NCI-H2029 treated with DMSO at 0.1 percent for 48 hours (cell line): ENCODE results near the gene RPTOR.
"Not testable (repeated sequence)": the region's sequence is repeated elsewhere in the genome, so short reads cannot be mapped to it uniquely, and the experiment has no call there.

ENCODE experiments used
- DNase-seq: peaks from one replicate; lab custom pipeline; 2025; lab: John Stamatoyannopoulos, UW

Gene RPTOR

GRCh38 chr17:80783486-80783885, 238.8 kb downstream of the RPTOR start:
- no peak for DNase-seq

- DNase-seq, result no peak
Observed at GRCh38 chr17:80783971-80784370, 239.3 kb downstream of the RPTOR start.

GRCh38 chr17:80785477-80786178, 241.0 kb downstream of the RPTOR start:
- DNase-seq, result peak; percentile 57

GRCh38 chr17:80786470-80786869, 241.8 kb downstream of the RPTOR start:
- DNase-seq, result no peak

- DNase-seq, result no peak
Observed at GRCh38 chr17:80786887-80787286, 242.2 kb downstream of the RPTOR start.

GRCh38 chr17:80787881-80788280, 243.2 kb downstream of the RPTOR start:
- no peak for DNase-seq

- no peak for DNase-seq
Observed at GRCh38 chr17:80789356-80789902, 244.8 kb downstream of the RPTOR start.

- DNase-seq, result no peak
Observed at GRCh38 chr17:80790021-80790765, 245.6 kb downstream of the RPTOR start.

- no peak for DNase-seq
Observed at GRCh38 chr17:80790981-80791742, 246.5 kb downstream of the RPTOR start.

- DNase-seq, result no peak
Observed at GRCh38 chr17:80791758-80792284, 247.2 kb downstream of the RPTOR start.

- no peak for DNase-seq
Observed at GRCh38 chr17:80792373-80792781, 247.7 kb downstream of the RPTOR start.

- no peak for DNase-seq
Observed at GRCh38 chr17:80793421-80793820, 248.8 kb downstream of the RPTOR start.

GRCh38 chr17:80793851-80794267, 249.2 kb downstream of the RPTOR start:
- no peak for DNase-seq

GRCh38 chr17:80794281-80795089, 249.8 kb downstream of the RPTOR start:
- no peak for DNase-seq

GRCh38 chr17:80795090-80795580, 250.5 kb downstream of the RPTOR start:
- DNase-seq, result no peak

GRCh38 chr17:80795754-80796153, 251.1 kb downstream of the RPTOR start:
- no peak for DNase-seq

GRCh38 chr17:80796430-80796861, 251.8 kb downstream of the RPTOR start:
- DNase-seq, result no peak

GRCh38 chr17:80797222-80797621, 252.6 kb downstream of the RPTOR start:
- DNase-seq, result not testable (repeated sequence)

- DNase-seq, result no peak
Observed at GRCh38 chr17:80797741-80798594, 253.3 kb downstream of the RPTOR start.
